ENCODE data around the gene JMJD1C. TPM values are rescaled to one million over a fixed set of nuclear protein-coding genes. Genes with fewer than 3 reads are reported as not detected.

JMJD1C gene
- total RNA-seq, 1 experiment from 2014 or later: 66.3 TPM

DNA sequence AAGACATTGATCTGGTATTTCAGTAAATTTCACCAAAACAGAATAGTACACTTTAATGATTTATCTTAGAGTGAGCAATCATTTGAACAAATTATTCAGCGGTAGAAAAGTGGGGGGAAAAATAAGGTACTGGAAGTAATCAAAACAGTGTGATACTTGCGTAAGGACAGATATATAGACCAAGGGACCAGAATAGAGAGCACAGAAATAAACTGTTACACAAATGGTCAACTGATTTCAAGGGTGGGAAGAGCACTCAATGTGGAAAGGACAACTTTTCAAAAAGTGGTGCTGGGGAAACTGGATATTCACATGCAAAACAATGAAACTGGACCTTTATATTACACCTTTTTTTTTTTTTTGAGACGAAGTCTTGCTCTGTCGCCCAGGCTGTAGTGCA lies 212.7 kb downstream of the JMJD1C start:
- ATAC-seq: no peak
- H3K36me3 ChIP-seq (ENCODE audit: control insufficient read depth in 1 of 2, insufficient read depth in 2 of 2, low read length in 2 of 2): no peaks in the 10 kb centered on the region
- no peak overlapping the region for H3K9ac ChIP-seq (ENCODE audit: low read length)
- H3K79me2 ChIP-seq (ENCODE audit: insufficient read depth, low read length): peaks cover 98% of the 10 kb centered on the region
- no peaks in the 10 kb centered on the region for H3K9me3 ChIP-seq (ENCODE audit: control insufficient read depth in 1 of 2, insufficient read depth in 1 of 2, low read depth in 1 of 2, low read length in 2 of 2)
- H3K4me1 ChIP-seq (ENCODE audit: control insufficient read depth in 1 of 2, insufficient read depth in 2 of 2, low read length in 2 of 2): no peaks in the 10 kb centered on the region
- no peaks in the 10 kb centered on the region for H3K27me3 ChIP-seq (ENCODE audit: insufficient read depth, low read length)
- H4K20me1 ChIP-seq (ENCODE audit: insufficient read depth): no peaks in the 10 kb centered on the region; the same call in 1 of the 2 replicates
- RAD21 ChIA-PET (ENCODE audit: low non-redundant PET in 1 of 2, low total read pairs in 2 of 2, uncharacterized antibody in 2 of 2, unreplicated experiment in 2 of 2): no interaction called here
- TF ChIP-seq CBX3 (IDR thresholded peaks at IDR 0.05; ENCODE audit: low read depth) (no peak), SRF (IDR thresholded peaks at IDR 0.05; ENCODE audit: low read depth) (no peak), EZH2 (IDR thresholded peaks at IDR 0.05) (no peak)
- TF ChIP-seq, protein P1, sequence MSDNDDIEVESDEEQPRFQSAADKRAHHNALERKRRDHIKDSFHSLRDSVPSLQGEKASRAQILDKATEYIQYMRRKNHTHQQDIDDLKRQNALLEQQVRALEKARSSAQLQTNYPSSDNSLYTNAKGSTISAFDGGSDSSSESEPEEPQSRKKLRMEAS (IDR thresholded peaks at IDR 0.05): no peak
- DNase-seq (ENCODE audit: low read depth, low spot score): no peak
- no peak overlapping the region for H3K4me2 ChIP-seq (ENCODE audit: low read length)
- intact Hi-C loops (cut with micrococcal nuclease): no loop called here
- POLR2A ChIA-PET: no interaction called here
- H2AFZ ChIP-seq (ENCODE audit: low read depth, low read length, poor library complexity, severe bottlenecking): no peak overlapping the region
- no TSS peak for BruUV-seq (replicated peaks)
- no peaks in the 10 kb centered on the region for H3K9me2 ChIP-seq (ENCODE audit: insufficient read depth)
- CTCF ChIA-PET: no interaction called here
- H3K4me3 ChIP-seq (replicated peaks in 1 of 2; ENCODE audit: low read depth in 1 of 2, low read length in 2 of 2): no peak overlapping the region
- no peak overlapping the region for H3K27ac ChIP-seq (ENCODE audit: low read depth, low read length)

DNA sequence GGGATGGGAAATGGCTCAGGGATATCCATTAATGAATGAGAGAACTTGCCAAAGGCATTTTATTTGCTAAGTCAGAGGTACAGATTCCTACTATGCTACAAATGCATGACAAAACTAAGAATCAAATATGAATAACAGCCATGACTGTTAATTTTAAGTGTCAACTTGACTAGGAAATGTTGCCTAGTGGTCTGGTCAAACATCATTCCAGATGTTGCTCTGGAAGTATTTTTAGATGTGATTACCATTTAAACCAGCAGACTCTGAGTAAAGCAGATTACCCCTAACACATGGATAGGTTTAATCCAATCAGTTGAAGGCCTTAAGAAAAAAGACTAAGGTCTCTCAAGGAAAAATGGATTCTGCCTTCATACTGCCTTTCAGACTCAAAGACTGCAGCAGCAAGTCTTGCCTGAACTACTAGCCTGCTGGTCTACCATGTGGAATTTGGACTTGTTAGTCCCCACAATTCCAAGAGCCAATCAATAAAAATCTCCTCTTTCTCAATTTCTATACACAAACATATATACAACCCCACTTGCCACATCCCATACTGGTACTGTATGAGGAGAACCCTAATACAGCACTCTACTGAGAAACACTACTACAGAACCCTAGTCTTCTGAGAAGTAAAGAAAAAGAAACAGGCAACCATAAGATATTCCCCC lies 213.5 kb downstream of the JMJD1C start:
- ChIA-PET CTCF (no interaction called here), POLR2A (no interaction called here), RAD21 (ENCODE audit: low non-redundant PET in 1 of 2, low total read pairs in 2 of 2, uncharacterized antibody in 2 of 2, unreplicated experiment in 2 of 2) (no interaction called here)
- Histone ChIP-seq H4K20me1 (ENCODE audit: insufficient read depth) (no peaks in the 10 kb centered on the region; the same call in 1 of the 2 replicates), H3K27me3 (ENCODE audit: insufficient read depth, low read length) (no peaks in the 10 kb centered on the region), H3K36me3 (ENCODE audit: control insufficient read depth in 1 of 2, insufficient read depth in 2 of 2, low read length in 2 of 2) (no peaks in the 10 kb centered on the region), H3K79me2 (ENCODE audit: insufficient read depth, low read length) (peaks cover 98% of the 10 kb centered on the region), H3K27ac (ENCODE audit: low read depth, low read length) (no peak overlapping the region), H3K4me1 (ENCODE audit: control insufficient read depth in 1 of 2, insufficient read depth in 2 of 2, low read length in 2 of 2) (no peaks in the 10 kb centered on the region), H3K9ac (ENCODE audit: low read length) (no peak overlapping the region), H3K4me3 (replicated peaks in 1 of 2; ENCODE audit: low read depth in 1 of 2, low read length in 2 of 2) (no peak overlapping the region), H2AFZ (ENCODE audit: low read depth, low read length, poor library complexity, severe bottlenecking) (no peak overlapping the region), H3K9me3 (ENCODE audit: control insufficient read depth in 1 of 2, insufficient read depth in 1 of 2, low read depth in 1 of 2, low read length in 2 of 2) (no peaks in the 10 kb centered on the region), H3K9me2 (ENCODE audit: insufficient read depth) (no peaks in the 10 kb centered on the region), H3K4me2 (ENCODE audit: low read length) (no peak overlapping the region)
- DNase-seq (ENCODE audit: low read depth, low spot score) (no peak), ATAC-seq (no peak)
- no TSS peak for BruUV-seq (replicated peaks)
- intact Hi-C loops (cut with micrococcal nuclease): no loop called here
- TF ChIP-seq ZFX (IDR thresholded peaks at IDR 0.05): no peak
- TF ChIP-seq, protein P2, sequence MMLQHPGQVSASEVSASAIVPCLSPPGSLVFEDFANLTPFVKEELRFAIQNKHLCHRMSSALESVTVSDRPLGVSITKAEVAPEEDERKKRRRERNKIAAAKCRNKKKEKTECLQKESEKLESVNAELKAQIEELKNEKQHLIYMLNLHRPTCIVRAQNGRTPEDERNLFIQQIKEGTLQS (IDR thresholded peaks at IDR 0.05): no peak
- no peak for TF ChIP-seq FOSL1 (IDR thresholded peaks at IDR 0.05; ENCODE audit: low read depth)
- no peak for TF ChIP-seq RAD21 (IDR thresholded peaks at IDR 0.05; ENCODE audit: low read depth)
- TF ChIP-seq TCF7L2 (IDR thresholded peaks at IDR 0.05; ENCODE audit: borderline replicate concordance, extremely low read depth, insufficient read depth, insufficient read length): no peak
- no peak for TF ChIP-seq JUND (IDR thresholded peaks at IDR 0.05)
- TF ChIP-seq, protein P3, sequence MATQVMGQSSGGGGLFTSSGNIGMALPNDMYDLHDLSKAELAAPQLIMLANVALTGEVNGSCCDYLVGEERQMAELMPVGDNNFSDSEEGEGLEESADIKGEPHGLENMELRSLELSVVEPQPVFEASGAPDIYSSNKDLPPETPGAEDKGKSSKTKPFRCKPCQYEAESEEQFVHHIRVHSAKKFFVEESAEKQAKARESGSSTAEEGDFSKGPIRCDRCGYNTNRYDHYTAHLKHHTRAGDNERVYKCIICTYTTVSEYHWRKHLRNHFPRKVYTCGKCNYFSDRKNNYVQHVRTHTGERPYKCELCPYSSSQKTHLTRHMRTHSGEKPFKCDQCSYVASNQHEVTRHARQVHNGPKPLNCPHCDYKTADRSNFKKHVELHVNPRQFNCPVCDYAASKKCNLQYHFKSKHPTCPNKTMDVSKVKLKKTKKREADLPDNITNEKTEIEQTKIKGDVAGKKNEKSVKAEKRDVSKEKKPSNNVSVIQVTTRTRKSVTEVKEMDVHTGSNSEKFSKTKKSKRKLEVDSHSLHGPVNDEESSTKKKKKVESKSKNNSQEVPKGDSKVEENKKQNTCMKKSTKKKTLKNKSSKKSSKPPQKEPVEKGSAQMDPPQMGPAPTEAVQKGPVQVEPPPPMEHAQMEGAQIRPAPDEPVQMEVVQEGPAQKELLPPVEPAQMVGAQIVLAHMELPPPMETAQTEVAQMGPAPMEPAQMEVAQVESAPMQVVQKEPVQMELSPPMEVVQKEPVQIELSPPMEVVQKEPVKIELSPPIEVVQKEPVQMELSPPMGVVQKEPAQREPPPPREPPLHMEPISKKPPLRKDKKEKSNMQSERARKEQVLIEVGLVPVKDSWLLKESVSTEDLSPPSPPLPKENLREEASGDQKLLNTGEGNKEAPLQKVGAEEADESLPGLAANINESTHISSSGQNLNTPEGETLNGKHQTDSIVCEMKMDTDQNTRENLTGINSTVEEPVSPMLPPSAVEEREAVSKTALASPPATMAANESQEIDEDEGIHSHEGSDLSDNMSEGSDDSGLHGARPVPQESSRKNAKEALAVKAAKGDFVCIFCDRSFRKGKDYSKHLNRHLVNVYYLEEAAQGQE (IDR thresholded peaks at IDR 0.05; ENCODE audit: low read depth): no peak
- TF ChIP-seq, protein P4, sequence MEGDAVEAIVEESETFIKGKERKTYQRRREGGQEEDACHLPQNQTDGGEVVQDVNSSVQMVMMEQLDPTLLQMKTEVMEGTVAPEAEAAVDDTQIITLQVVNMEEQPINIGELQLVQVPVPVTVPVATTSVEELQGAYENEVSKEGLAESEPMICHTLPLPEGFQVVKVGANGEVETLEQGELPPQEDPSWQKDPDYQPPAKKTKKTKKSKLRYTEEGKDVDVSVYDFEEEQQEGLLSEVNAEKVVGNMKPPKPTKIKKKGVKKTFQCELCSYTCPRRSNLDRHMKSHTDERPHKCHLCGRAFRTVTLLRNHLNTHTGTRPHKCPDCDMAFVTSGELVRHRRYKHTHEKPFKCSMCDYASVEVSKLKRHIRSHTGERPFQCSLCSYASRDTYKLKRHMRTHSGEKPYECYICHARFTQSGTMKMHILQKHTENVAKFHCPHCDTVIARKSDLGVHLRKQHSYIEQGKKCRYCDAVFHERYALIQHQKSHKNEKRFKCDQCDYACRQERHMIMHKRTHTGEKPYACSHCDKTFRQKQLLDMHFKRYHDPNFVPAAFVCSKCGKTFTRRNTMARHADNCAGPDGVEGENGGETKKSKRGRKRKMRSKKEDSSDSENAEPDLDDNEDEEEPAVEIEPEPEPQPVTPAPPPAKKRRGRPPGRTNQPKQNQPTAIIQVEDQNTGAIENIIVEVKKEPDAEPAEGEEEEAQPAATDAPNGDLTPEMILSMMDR (IDR thresholded peaks at IDR 0.05 in 2 of 3, conservative IDR thresholded peaks at IDR 0.05 in 1 of 3; ENCODE audit: borderline replicate concordance in 1 of 3, insufficient read depth in 1 of 3, low read depth in 2 of 3, low read length in 2 of 3): no peak
- no peak for TF ChIP-seq CEBPB (IDR thresholded peaks at IDR 0.05; ENCODE audit: low read depth)
- TF ChIP-seq ZNF274 (IDR thresholded peaks at IDR 0.05; ENCODE audit: low read depth, low read length): no peak
- TF ChIP-seq ELF1 (IDR thresholded peaks at IDR 0.05; ENCODE audit: borderline replicate concordance, low read depth): no peak
- TF ChIP-seq, protein P1 (IDR thresholded peaks at IDR 0.05): no peak

All from HCT116 (cell line).